Neuronal stem cell (in vitro differentiated cells): ENCODE measurements around the gene KRT84.

Experiments used
- DNase-seq: peaks from one replicate; pipeline ENCODE4 v3.0.0-alpha.2; 2013; ENCODE audit warnings: low spot score
- H2AFZ ChIP-seq: one replicate; pipeline ENCODE4 v1.6.1; 2013; ENCODE audit warnings: mild to moderate bottlenecking, low read length, inconsistent platforms
- H2AK5ac ChIP-seq: 2 replicates; pipeline ENCODE4 v1.6.1; 2013; ENCODE audit warnings: low read depth, mild to moderate bottlenecking, inconsistent platforms, low read length, moderate library complexity, mixed read lengths
- H2BK120ac ChIP-seq: 2 replicates; pipeline ENCODE4 v1.6.1; 2013; ENCODE audit warnings: low read depth, mild to moderate bottlenecking, inconsistent platforms, low read length, moderate library complexity, mixed read lengths
- H2BK12ac ChIP-seq: one replicate; pipeline ENCODE4 v1.6.1; 2013; ENCODE audit warnings: low read length, inconsistent platforms
- H2BK15ac ChIP-seq: 2 replicates; pipeline ENCODE4 v1.6.1; 2013; ENCODE audit warnings: mild to moderate bottlenecking, low read length, inconsistent platforms, mixed read lengths
- H2BK5ac ChIP-seq: one replicate; pipeline ENCODE4 v1.6.1; 2013; ENCODE audit warnings: inconsistent platforms, mild to moderate bottlenecking, low read length, moderate library complexity
- H3K14ac ChIP-seq: one replicate; pipeline ENCODE4 v1.6.1; 2013; ENCODE audit warnings: low read length, inconsistent platforms
- H3K18ac ChIP-seq: 2 replicates; pipeline ENCODE4 v1.6.1; 2013; ENCODE audit warnings: low read length, inconsistent platforms
- H3K23ac ChIP-seq: 2 replicates; pipeline ENCODE4 v1.6.1; 2013; ENCODE audit warnings: low read depth, mild to moderate bottlenecking, mixed read lengths, low read length, inconsistent platforms; ENCODE audit not compliant: poor library complexity
- H3K27ac ChIP-seq: replicated peaks from 3 replicates; pipeline ENCODE4 v1.5.1; 2013; ENCODE audit warnings: low read length, inconsistent platforms
- H3K27me3 ChIP-seq, 3 experiments: 2 replicates each; pipeline ENCODE4 v1.6.1; 2013; ENCODE audit warnings: low read length in 3 of 3, mild to moderate bottlenecking in 2 of 3, inconsistent platforms in 1 of 3, low read depth in 1 of 3, mixed read lengths in 1 of 3, moderate library complexity in 1 of 3; ENCODE audit not compliant: control insufficient read depth in 3 of 3, insufficient read depth in 3 of 3
- H3K36me3 ChIP-seq, 2 donors: replicated peaks in 1 of 2; 2 replicates each; pipeline ENCODE4 v1.6.1; 2013; ENCODE audit warnings: low read length in 2 of 2; ENCODE audit not compliant: control insufficient read depth in 2 of 2, insufficient read depth in 2 of 2
- H3K4ac ChIP-seq: 2 replicates; pipeline ENCODE4 v1.6.1; 2013; ENCODE audit warnings: inconsistent platforms, mild to moderate bottlenecking, low read length, moderate library complexity
- H3K4me1 ChIP-seq, 2 donors: 1 replicate in 1 of 2; 2 replicates in 1 of 2; pipeline ENCODE4 v1.6.1; 2013; ENCODE audit warnings: low read length in 2 of 2, low read depth in 1 of 2; ENCODE audit not compliant: control insufficient read depth in 2 of 2, insufficient read depth in 1 of 2
- H3K4me2 ChIP-seq: one replicate; pipeline ENCODE4 v1.6.1; 2013; ENCODE audit warnings: mild to moderate bottlenecking, low read length, inconsistent platforms; ENCODE audit not compliant: insufficient read depth, poor library complexity, severe bottlenecking
- H3K4me3 ChIP-seq, 2 donors: 2 replicates each; pipeline ENCODE4 v1.5.1; 2013; ENCODE audit warnings: low read length in 2 of 2, mild to moderate bottlenecking in 2 of 2, inconsistent platforms in 1 of 2, moderate library complexity in 1 of 2
- H3K79me1 ChIP-seq: one replicate; pipeline ENCODE4 v1.6.1; 2013; ENCODE audit warnings: low read depth, mild to moderate bottlenecking, inconsistent platforms, low read length, moderate library complexity
- H3K9ac ChIP-seq: one replicate; pipeline ENCODE4 v1.6.1; 2013; ENCODE audit warnings: mild to moderate bottlenecking, low read depth, low read length, inconsistent platforms; ENCODE audit not compliant: poor library complexity
- H3K9me3 ChIP-seq, 2 donors: replicated peaks in 1 of 2; 2 replicates each; pipeline versions ENCODE3 to v1.6.1; 2013; ENCODE audit warnings: low read length in 2 of 2, mild to moderate bottlenecking in 2 of 2, inconsistent platforms in 1 of 2, low read depth in 1 of 2, mixed read lengths in 1 of 2, moderate library complexity in 1 of 2; ENCODE audit not compliant: control insufficient read depth in 2 of 2, insufficient read depth in 1 of 2
- H4K8ac ChIP-seq: one replicate; pipeline ENCODE4 v1.6.1; 2013; ENCODE audit warnings: low read depth, mild to moderate bottlenecking, inconsistent platforms, low read length, moderate library complexity
- H4K91ac ChIP-seq: one replicate; pipeline ENCODE4 v1.6.1; 2013; ENCODE audit warnings: low read length, low read depth, mild to moderate bottlenecking, inconsistent platforms; ENCODE audit not compliant: poor library complexity
- WGBS, 2 donors: extraction: QIAGEN DNeasy Blood & Tissue Kit; methylation state at CpG; one replicate each; pipeline ENCODE4 v1.1.7; 2013; ENCODE audit warnings: missing lambda C conversion rate in 2 of 2, mixed read lengths in 1 of 2; ENCODE audit not compliant: insufficient read length in 2 of 2, insufficient replicate concordance in 1 of 2; ENCODE audit errors: extremely low coverage in 2 of 2; 5-methylcytosine and 5-hydroxymethylcytosine counted together

KRT84 gene

DNA sequence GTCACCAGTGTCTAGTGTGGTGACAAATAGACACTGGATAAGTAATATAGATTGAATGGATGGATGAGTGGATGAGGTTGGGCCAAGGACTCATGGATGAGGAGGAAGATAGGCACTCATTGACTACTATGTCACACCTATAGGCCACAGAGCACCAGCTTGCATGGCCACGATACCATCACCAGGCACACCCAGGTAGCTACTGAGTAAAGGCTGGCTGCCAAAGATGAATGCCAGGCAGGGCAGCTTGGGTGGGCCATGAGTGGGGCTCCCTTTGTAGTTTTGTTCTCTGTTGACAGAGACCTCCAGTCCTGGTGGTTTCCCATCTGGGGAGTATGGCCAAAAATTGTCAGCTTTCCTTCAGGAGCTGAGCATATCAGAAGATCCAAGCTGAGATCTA is 53.1 kb downstream of the KRT84 start:
- DNase-seq, result no peak
- no peak overlapping the region for H4K8ac ChIP-seq
- no peak overlapping the region for H3K18ac ChIP-seq
- no peak overlapping the region for H3K9ac ChIP-seq
- no peaks in the 10 kb centered on the region for H3K36me3 ChIP-seq
- no peak overlapping the region for H3K4me2 ChIP-seq
- H2BK120ac ChIP-seq, result no peak overlapping the region
- no peak overlapping the region for H4K91ac ChIP-seq
- no peak overlapping the region for H3K14ac ChIP-seq
- no peak overlapping the region for H2BK12ac ChIP-seq
- H2BK15ac ChIP-seq, result no peak overlapping the region
- no peak overlapping the region for H2AK5ac ChIP-seq
- no peak overlapping the region for H3K4me3 ChIP-seq
- no peak overlapping the region for H3K4ac ChIP-seq
- H2AFZ ChIP-seq, result no peak overlapping the region
- H3K27ac ChIP-seq, result no peak overlapping the region
- no peaks in the 10 kb centered on the region for H3K27me3 ChIP-seq
- no peaks in the 10 kb centered on the region for H3K4me1 ChIP-seq
- WGBS, 2 donors, result no CpG with 5 or more reads among the region's 1 CpG
- H3K23ac ChIP-seq, result no peak overlapping the region
- H2BK5ac ChIP-seq, result no peak overlapping the region
- H3K9me3 ChIP-seq, result peaks cover 0 to 3% of the 10 kb centered on the region in 2 donors
- H3K79me1 ChIP-seq, result no peaks in the 10 kb centered on the region

DNA sequence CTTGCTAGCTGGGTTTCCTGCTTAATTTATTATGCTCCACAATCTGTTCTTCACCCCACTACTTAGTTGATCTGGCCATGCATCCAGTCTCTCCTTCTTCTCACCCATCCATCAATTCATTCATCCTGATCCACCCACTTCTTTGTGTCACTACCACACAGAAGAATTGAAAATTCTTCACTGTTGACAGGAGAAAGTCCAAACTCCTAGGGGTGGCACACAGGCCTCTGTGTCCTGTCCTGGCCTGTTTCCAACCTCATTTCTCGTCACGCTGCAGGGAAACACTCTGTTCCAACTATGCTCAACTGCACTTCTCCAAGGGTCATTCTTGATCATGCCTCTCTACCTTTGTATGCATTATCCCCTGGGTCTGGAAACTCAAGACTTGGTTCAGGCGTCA is 53.6 kb downstream of the KRT84 start:
- H4K8ac ChIP-seq, result no peak overlapping the region
- no peak overlapping the region for H3K23ac ChIP-seq
- no peaks in the 10 kb centered on the region for H3K4me1 ChIP-seq
- no peak overlapping the region for H3K4me3 ChIP-seq
- H3K27me3 ChIP-seq, result no peaks in the 10 kb centered on the region
- H3K27ac ChIP-seq, result no peak overlapping the region
- no peak overlapping the region for H3K14ac ChIP-seq
- H3K9me3 ChIP-seq, result peaks cover 0 to 3% of the 10 kb centered on the region in 2 donors
- no peaks in the 10 kb centered on the region for H3K79me1 ChIP-seq
- no peak overlapping the region for H3K9ac ChIP-seq
- no peak overlapping the region for H2BK12ac ChIP-seq
- no peak overlapping the region for H4K91ac ChIP-seq
- WGBS, 2 donors, result no CpG with 5 or more reads among the region's 3 CpGs
- no peak overlapping the region for H2AFZ ChIP-seq
- no peak overlapping the region for H3K4ac ChIP-seq
- no peak overlapping the region for H3K18ac ChIP-seq
- H3K4me2 ChIP-seq, result no peak overlapping the region
- no peaks in the 10 kb centered on the region for H3K36me3 ChIP-seq
- H2BK5ac ChIP-seq, result no peak overlapping the region
- no peak overlapping the region for H2BK120ac ChIP-seq
- H2AK5ac ChIP-seq, result no peak overlapping the region
- DNase-seq, result no peak
- H2BK15ac ChIP-seq, result no peak overlapping the region

- H3K4ac ChIP-seq, result no peak overlapping the region
- H2BK5ac ChIP-seq, result no peak overlapping the region
- no peak overlapping the region for H4K8ac ChIP-seq
- H2BK120ac ChIP-seq, result no peak overlapping the region
- H3K79me1 ChIP-seq, result no peaks in the 10 kb centered on the region
- no peak overlapping the region for H2AFZ ChIP-seq
- H3K4me1 ChIP-seq, result no peaks in the 10 kb centered on the region
- no peak for DNase-seq
- H3K23ac ChIP-seq, result no peak overlapping the region
- H3K27ac ChIP-seq, result no peak overlapping the region
- no peak overlapping the region for H2BK15ac ChIP-seq
- no peak overlapping the region for H3K9ac ChIP-seq
- no peak overlapping the region for H3K14ac ChIP-seq
- H3K4me2 ChIP-seq, result no peak overlapping the region
- H3K4me3 ChIP-seq, result no peak overlapping the region
- no peak overlapping the region for H2BK12ac ChIP-seq
- H3K18ac ChIP-seq, result no peak overlapping the region
- no peak overlapping the region for H2AK5ac ChIP-seq
- peaks cover 0 to 3% of the 10 kb centered on the region in 2 donors for H3K9me3 ChIP-seq
- no peaks in the 10 kb centered on the region for H3K36me3 ChIP-seq
- H3K27me3 ChIP-seq, result no peaks in the 10 kb centered on the region
- H4K91ac ChIP-seq, result no peak overlapping the region
- WGBS, 2 donors, result no CpG with 5 or more reads among the region's 1 CpG
Observed at GRCh38 chr12:52331039-52331438, 54.4 kb downstream of the KRT84 start.

GRCh38 chr12:52327830-52328500 is 57.5 kb downstream of the KRT84 start:
- Histone ChIP-seq H3K27ac (no peak overlapping the region), H3K4ac (no peak overlapping the region), H2BK15ac (no peak overlapping the region), H3K4me1 (peaks cover 0 to 2% of the 10 kb centered on the region in 2 donors), H2BK5ac (no peak overlapping the region), H3K79me1 (no peaks in the 10 kb centered on the region), H3K4me2 (no peak overlapping the region), H3K9ac (peak overlapping the region; percentile 47), H3K18ac (peak overlapping the region; percentile 30), H2BK120ac (no peak overlapping the region), H2AFZ (no peak overlapping the region), H3K27me3 (peaks cover 0 to 7% (median 0%) of the 10 kb centered on the region in 3 experiments), H4K8ac (no peak overlapping the region), H3K4me3 (no peak overlapping the region), H3K9me3 (no peaks in the 10 kb centered on the region), H4K91ac (no peak overlapping the region), H2BK12ac (no peak overlapping the region), H3K36me3 (no peaks in the 10 kb centered on the region), H3K23ac (peak overlapping the region; percentile 19), H2AK5ac (no peak overlapping the region), H3K14ac (no peak overlapping the region)
- WGBS, 2 donors, result no CpG with 5 or more reads among the region's 10 CpGs
- no peak for DNase-seq
